ENCODE data around the gene DNASE2. TPM values are rescaled to one million over a fixed set of nuclear protein-coding genes. Genes with fewer than 3 reads are reported as not detected.
A peak's percentile ranks its signal among the peaks of the same experiment; 100 is the strongest.

Gene DNASE2
- total and polyA plus RNA-seq, 8 donors = 9.4 to 35.9 (median 20.2) TPM

GRCh38 chr19:12912571-12912970 is 31.3 kb upstream of the DNASE2 start:
- DNase-seq = no peak

DNA sequence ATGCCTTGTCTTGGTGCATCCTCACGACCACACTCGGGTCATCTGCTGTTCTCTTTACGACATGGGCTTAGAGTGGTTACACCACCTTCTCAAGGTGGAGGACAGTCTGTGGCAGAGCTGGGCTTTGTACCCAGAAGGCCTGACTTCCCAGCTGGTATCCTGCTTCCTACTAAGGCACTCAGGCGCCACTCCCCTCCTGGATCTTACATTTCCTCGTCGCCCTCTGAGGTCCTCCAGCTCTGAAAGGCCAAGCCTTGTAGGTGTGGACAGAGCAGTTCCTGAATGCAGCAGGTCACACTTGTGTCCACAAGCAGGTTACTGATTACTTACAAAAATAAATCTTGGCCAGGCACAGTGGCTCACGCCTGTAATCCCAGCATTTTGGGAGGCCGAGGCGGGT is 25.9 kb upstream of the DNASE2 start:
- FAIRE-seq = no peak
- 88 to 92% methylated on average over 9 of the region's 9 CpGs for WGBS, 2 donors

More at GRCh38 chr19:12912571-12912970, 31.3 kb upstream of the DNASE2 start:
- peak overlapping the region in 2 of 4 donors; percentile 23 for H3K4me3 ChIP-seq
- FAIRE-seq (no peak), ATAC-seq (peak; percentile 8 to 12 (median 10))
- H3K27ac ChIP-seq = peak overlapping the region; percentile 58 to 70 (median 64)
- peaks cover 0 to 17% (median 14%) of the 10 kb centered on the region in 3 donors for H3K4me1 ChIP-seq
- no peaks in the 10 kb centered on the region for H3K9me3 ChIP-seq
- 26 to 31% methylated on average over 4 of the region's 4 CpGs for WGBS, 2 donors
- TF ChIP-seq, protein P1, sequence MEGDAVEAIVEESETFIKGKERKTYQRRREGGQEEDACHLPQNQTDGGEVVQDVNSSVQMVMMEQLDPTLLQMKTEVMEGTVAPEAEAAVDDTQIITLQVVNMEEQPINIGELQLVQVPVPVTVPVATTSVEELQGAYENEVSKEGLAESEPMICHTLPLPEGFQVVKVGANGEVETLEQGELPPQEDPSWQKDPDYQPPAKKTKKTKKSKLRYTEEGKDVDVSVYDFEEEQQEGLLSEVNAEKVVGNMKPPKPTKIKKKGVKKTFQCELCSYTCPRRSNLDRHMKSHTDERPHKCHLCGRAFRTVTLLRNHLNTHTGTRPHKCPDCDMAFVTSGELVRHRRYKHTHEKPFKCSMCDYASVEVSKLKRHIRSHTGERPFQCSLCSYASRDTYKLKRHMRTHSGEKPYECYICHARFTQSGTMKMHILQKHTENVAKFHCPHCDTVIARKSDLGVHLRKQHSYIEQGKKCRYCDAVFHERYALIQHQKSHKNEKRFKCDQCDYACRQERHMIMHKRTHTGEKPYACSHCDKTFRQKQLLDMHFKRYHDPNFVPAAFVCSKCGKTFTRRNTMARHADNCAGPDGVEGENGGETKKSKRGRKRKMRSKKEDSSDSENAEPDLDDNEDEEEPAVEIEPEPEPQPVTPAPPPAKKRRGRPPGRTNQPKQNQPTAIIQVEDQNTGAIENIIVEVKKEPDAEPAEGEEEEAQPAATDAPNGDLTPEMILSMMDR (IDR thresholded peaks at IDR 0.05) = no peak
- H3K36me3 ChIP-seq = no peaks in the 10 kb centered on the region
- intact Hi-C loops (cut with DNase I) = no loop called here
- H3K27me3 ChIP-seq = no peaks in the 10 kb centered on the region

DNA sequence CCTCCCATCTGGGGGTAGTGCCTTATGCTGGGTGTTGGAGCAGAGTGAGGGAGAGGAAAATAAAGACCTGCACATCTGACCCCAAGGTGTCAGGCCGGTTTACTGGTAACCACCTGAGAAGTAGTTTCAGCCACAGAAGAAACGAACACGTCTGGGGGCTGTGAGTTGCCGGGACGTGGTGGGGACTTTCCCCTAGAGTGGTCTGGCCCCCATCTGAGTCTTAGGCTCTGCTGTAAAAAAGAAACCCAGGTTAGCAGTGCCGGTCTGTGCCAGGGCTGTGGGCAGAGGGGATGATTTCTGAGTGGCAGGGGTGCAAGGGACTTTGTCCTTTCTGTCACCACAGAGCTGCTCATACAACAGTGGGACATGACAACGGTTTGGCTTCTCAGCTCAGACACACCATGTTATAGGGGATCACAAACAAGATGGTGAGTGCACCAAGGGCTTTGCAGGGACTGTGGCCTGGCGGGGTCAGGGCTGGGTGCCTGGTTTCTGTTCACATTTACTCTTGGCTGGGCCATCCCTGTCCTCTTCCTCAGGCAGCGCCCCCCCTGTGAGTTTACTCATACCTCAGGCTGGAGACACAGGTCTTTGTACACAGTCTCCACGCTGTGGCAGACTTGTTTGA is 18.8 kb upstream of the DNASE2 start:
- TF ChIP-seq, protein P1 (IDR thresholded peaks at IDR 0.05) = no peak
- no peak for FAIRE-seq
- Histone ChIP-seq H3K36me3 (no peaks in the 10 kb centered on the region), H3K4me1 (no peaks in the 10 kb centered on the region), H3K27ac (no peak overlapping the region), H3K4me3 (no peak overlapping the region), H3K27me3 (no peaks in the 10 kb centered on the region), H3K9me3 (no peaks in the 10 kb centered on the region)
- 84 to 91% methylated on average over 10 of the region's 10 CpGs for WGBS, 2 donors
- ATAC-seq = no peak
- no peak for DNase-seq
- intact Hi-C loops (cut with DNase I) = no loop called here

More for the DNA sequence above, 25.9 kb upstream of the DNASE2 start:
- H3K4me1 ChIP-seq = no peaks in the 10 kb centered on the region
- H3K36me3 ChIP-seq = no peaks in the 10 kb centered on the region
- ATAC-seq (peak in 2 of 4 donors; percentile 11 to 27), DNase-seq (no peak)
- no peak overlapping the region for H3K27ac ChIP-seq
- no peaks in the 10 kb centered on the region for H3K9me3 ChIP-seq
- H3K4me3 ChIP-seq = no peak overlapping the region
- H3K27me3 ChIP-seq = no peaks in the 10 kb centered on the region
- TF ChIP-seq, protein P1 (IDR thresholded peaks at IDR 0.05) = no peak
- intact Hi-C loops (cut with DNase I) = no loop called here

- TF ChIP-seq, protein P1 (IDR thresholded peaks at IDR 0.05) = no peak
- DNase-seq (no peak), FAIRE-seq (no peak), ATAC-seq (no peak)
- Histone ChIP-seq H3K27me3 (no peaks in the 10 kb centered on the region), H3K36me3 (no peaks in the 10 kb centered on the region), H3K27ac (no peak overlapping the region), H3K4me3 (no peak overlapping the region), H3K9me3 (no peaks in the 10 kb centered on the region), H3K4me1 (peaks cover 0 to 7% (median 0%) of the 10 kb centered on the region in 3 donors)
- intact Hi-C loops (cut with DNase I) = no loop called here
- 94 to 97% methylated on average over 17 of the region's 17 CpGs for WGBS, 2 donors
These were observed 15.2 kb upstream of the DNASE2 start for GRCh38 chr19:12896460-12896859.

- FAIRE-seq = no peak
- peak in 1 of 6 donors; percentile 52 for DNase-seq
- WGBS, 2 donors = 92 to 95% methylated on average over 4 to 5 of the region's 5 CpGs
These were observed 12.3 kb upstream of the DNASE2 start for GRCh38 chr19:12893582-12893981.

More at GRCh38 chr19:12893582-12893981, 12.3 kb upstream of the DNASE2 start:
- H3K36me3 ChIP-seq = no peaks in the 10 kb centered on the region
- H3K4me1 ChIP-seq = peaks cover 0 to 7% (median 0%) of the 10 kb centered on the region in 3 donors
- no peak for ATAC-seq
- intact Hi-C loops (cut with DNase I) = no loop called here
- H3K27me3 ChIP-seq = no peaks in the 10 kb centered on the region
- H3K27ac ChIP-seq = no peak overlapping the region
- TF ChIP-seq, protein P1 (IDR thresholded peaks at IDR 0.05) = no peak
- no peak overlapping the region for H3K4me3 ChIP-seq
- H3K9me3 ChIP-seq = no peaks in the 10 kb centered on the region

All from pancreas (tissue), 10 donors.